Measurements from ENCODE around the gene CSF1. TPM values are rescaled to one million over a fixed set of nuclear protein-coding genes. Genes with fewer than 3 reads are reported as not detected.

CSF1 gene
- total and polyA plus RNA-seq, 2 of the 13 experiments (the other 11 are each of a cell fraction or from before 2014, with no cell fraction given): 4.6 to 13.3 TPM

DNA sequence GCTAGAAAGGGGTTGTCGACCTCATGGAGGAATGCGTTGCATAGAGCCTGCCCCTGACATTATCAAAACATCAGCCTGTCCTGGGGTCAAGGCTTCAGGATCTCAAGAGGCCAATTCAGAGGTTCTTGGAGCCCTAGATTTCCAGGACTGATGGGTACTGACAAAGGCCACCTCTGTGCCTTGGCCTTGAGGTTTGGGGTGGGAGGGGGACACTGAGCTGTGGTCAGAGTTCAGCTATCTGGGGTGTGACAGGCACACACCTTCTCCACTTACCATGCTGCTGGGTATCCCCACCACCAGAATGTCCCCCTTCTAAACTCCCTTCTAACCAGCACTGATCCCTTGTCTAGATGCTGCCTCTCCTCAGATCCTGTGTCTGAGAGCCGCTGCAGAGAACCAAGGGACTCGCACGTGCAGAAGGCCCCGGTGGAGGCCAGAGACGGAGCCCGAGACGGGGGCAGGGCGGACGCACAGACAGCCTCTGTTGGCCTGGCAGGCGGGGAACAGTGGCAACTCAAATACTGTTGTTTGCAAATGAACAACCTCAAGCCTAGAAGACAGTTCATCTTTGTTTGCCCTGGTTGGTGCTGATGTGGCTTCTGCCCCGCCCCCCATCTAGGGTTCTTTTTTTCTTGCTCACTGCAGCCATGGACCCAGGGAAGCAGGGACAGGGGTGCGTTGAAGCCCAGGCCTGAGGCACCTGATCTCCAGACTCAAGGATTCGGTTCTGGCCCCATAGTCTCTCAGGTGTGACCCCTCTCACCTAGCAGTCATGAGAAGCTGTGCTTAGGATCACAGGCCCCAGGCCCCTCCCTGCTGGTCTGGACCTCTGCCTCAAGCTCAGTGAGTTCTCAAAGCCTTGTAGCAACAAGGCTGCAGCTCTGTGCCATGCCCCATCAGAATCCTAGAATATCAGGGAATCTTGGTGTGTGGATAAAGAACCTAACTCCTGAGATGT lies 28.1 kb upstream of the CSF1 start (continued):
- no peak; the same call in 1 of the 2 replicates for TF ChIP-seq MAZ (IDR thresholded peaks at IDR 0.05; ENCODE audit: borderline replicate concordance, low read depth, low read length)
- peak; percentile 39; the same call in 1 of the 2 replicates for TF ChIP-seq MAZ (CRISPR knock-in tag; IDR thresholded peaks at IDR 0.05; ENCODE audit: low read depth)
- TF ChIP-seq SOX13 (IDR thresholded peaks at IDR 0.05): 0 out of 2 replicates have a peak, but pooled peaks have one; percentile 48
- peak in 1 of 2 experiments; percentile 87; a peak in 2 of 4 replicates for TF ChIP-seq SOX13 (CRISPR knock-in tag; conservative IDR thresholded peaks at IDR 0.05 in 1 of 2, IDR thresholded peaks at IDR 0.05 in 1 of 2)
- 0 out of 2 replicates have a peak, but pooled peaks have one; percentile 48 for TF ChIP-seq MIER3 (CRISPR knock-in tag; IDR thresholded peaks at IDR 0.05; ENCODE audit: borderline replicate concordance)
- TF ChIP-seq, protein P1, sequence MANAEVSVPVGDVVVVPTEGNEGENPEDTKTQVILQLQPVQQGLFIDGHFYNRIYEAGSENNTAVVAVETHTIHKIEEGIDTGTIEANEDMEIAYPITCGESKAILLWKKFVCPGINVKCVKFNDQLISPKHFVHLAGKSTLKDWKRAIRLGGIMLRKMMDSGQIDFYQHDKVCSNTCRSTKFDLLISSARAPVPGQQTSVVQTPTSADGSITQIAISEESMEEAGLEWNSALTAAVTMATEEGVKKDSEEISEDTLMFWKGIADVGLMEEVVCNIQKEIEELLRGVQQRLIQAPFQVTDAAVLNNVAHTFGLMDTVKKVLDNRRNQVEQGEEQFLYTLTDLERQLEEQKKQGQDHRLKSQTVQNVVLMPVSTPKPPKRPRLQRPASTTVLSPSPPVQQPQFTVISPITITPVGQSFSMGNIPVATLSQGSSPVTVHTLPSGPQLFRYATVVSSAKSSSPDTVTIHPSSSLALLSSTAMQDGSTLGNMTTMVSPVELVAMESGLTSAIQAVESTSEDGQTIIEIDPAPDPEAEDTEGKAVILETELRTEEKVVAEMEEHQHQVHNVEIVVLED (CRISPR knock-in tag; IDR thresholded peaks at IDR 0.05; ENCODE audit: borderline replicate concordance): peak; percentile 24; the same call in 1 of the 2 replicates
- TF ChIP-seq GATAD1 (CRISPR knock-in tag; IDR thresholded peaks at IDR 0.05): peak; percentile 46; the same call in 1 of the 2 replicates
- TF ChIP-seq SALL1 (CRISPR knock-in tag; IDR thresholded peaks at IDR 0.05): peak; percentile 76
- TF ChIP-seq LCORL (IDR thresholded peaks at IDR 0.05): no peak
- 0 out of 2 replicates have a peak, but pooled peaks have one; percentile 53 for TF ChIP-seq LCORL (CRISPR knock-in tag; IDR thresholded peaks at IDR 0.05)
- TF ChIP-seq ZFY (CRISPR knock-in tag; IDR thresholded peaks at IDR 0.05): peak; percentile 78
- TF ChIP-seq ZNF451 (CRISPR knock-in tag; IDR thresholded peaks at IDR 0.05): no peak
- no peak for TF ChIP-seq IKZF4 (CRISPR knock-in tag; IDR thresholded peaks at IDR 0.05; ENCODE audit: borderline replicate concordance, low read depth, not compliant biosample characterization)
- no peak for TF ChIP-seq ZNF326 (CRISPR knock-in tag; IDR thresholded peaks at IDR 0.05; ENCODE audit: borderline replicate concordance)
- no peak for TF ChIP-seq ZSCAN30 (CRISPR knock-in tag; IDR thresholded peaks at IDR 0.05)
- TF ChIP-seq ZIK1 (CRISPR knock-in tag; IDR thresholded peaks at IDR 0.05; ENCODE audit: borderline replicate concordance, low read depth): 0 out of 2 replicates have a peak, but pooled peaks have one; percentile 66
- no peak for TF ChIP-seq TSC22D2 (CRISPR knock-in tag; IDR thresholded peaks at IDR 0.05; ENCODE audit: borderline replicate concordance)
- TF ChIP-seq BCL6 (CRISPR knock-in tag; IDR thresholded peaks at IDR 0.05): peak; percentile 76
- TF ChIP-seq NFE2L1 (CRISPR knock-in tag; IDR thresholded peaks at IDR 0.05; ENCODE audit: borderline replicate concordance): no peak
- TF ChIP-seq ZNF83 (CRISPR knock-in tag; IDR thresholded peaks at IDR 0.05; ENCODE audit: borderline replicate concordance): no peak
- TF ChIP-seq TP53 (CRISPR knock-in tag; conservative IDR thresholded peaks at IDR 0.05): 0 out of 2 replicates have a peak, but pooled peaks have one; percentile 51

Data from HepG2 (cell line).